Panc1 (cell line): ENCODE measurements around the gene STEAP1B.

Experiments
- CTCF ChIP-seq: fragments of 450-650 bp; IDR thresholded peaks from 2 replicates; pipeline ENCODE4 v1.5.1; 2017; ENCODE audit warnings: mild to moderate bottlenecking
- POLR2AphosphoS5 ChIP-seq: IDR thresholded peaks from 2 replicates; pipeline ENCODE4 v1.6.1; 2012; ENCODE audit warnings: mild to moderate bottlenecking, low read depth, low read length, moderate library complexity
- REST ChIP-seq, 2 experiments: IDR thresholded peaks; 2 replicates each; pipeline ENCODE4 v1.6.1; 2011 to 2012; ENCODE audit warnings: low read depth in 2 of 2, control low read depth in 1 of 2, low read length in 1 of 2, mild to moderate bottlenecking in 1 of 2, moderate library complexity in 1 of 2; ENCODE audit not compliant: insufficient read depth in 1 of 2

GRCh38 chr7:22486597-22486996, 13.4 kb downstream of the STEAP1B start:
- no peak for TF ChIP-seq CTCF
- TF ChIP-seq REST (IDR thresholded peaks at IDR 0.05; ENCODE audit: insufficient read depth in 1 of 2, low read depth in 2 of 2, low read length in 1 of 2), result no peak
- TF ChIP-seq POLR2AphosphoS5, result no peak
